HG03378 (cell line): Measurements from ENCODE around the gene MSI2.

ENCODE experiments used
- ATAC-seq: cut with Tn5 transposase; IDR thresholded peaks from one replicate; pipeline ENCODE4 v1.9.1; 2021; ENCODE audit warnings: mild to moderate bottlenecking, moderate library complexity; ENCODE audit not compliant: unreplicated experiment

MSI2 gene

GRCh38 chr17:57601143-57601735 lies 344.9 kb downstream of the MSI2 start:
- no peak for ATAC-seq

DNA sequence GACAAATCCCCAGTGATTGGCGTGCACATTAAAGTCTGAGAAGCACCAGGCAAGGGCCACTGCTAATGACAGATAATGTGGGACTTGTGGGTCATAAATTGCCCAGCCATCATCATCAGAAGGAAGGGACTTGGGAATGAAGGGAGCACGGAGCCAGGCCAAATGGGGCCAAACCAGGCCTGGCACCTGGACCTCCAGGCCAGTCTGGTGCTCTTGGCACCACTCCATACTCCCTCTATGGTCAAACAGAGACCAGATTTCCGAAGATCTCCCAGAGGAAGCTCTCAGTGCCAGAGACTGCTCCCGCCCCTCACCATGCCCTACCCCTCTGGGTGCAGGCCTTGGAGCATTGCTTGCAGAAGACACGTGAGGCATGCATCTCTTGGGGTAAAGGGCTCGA lies 346.6 kb downstream of the MSI2 start:
- no peak for ATAC-seq

DNA sequence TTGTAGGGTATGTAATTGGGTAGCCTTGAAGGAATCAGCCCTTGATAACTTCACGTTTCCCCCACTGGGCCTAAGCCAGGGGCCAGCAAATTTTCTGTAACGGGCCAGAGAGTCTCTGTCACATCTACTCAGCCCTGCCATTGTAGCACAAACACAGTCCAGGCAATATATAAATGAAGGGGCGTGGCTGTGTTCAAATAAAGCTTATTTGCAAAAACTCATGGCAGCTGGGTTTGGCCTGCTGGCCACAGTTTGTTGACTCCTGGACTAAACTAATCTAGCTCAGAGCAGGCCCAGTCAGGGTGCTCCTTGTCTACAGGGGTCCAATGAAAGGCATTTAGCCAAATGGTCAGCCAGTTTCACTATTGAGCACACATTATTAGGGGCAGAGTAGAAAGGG lies 347.2 kb downstream of the MSI2 start:
- ATAC-seq = no peak

GRCh38 chr17:57603978-57604377 lies 347.7 kb downstream of the MSI2 start:
- no peak for ATAC-seq

DNA sequence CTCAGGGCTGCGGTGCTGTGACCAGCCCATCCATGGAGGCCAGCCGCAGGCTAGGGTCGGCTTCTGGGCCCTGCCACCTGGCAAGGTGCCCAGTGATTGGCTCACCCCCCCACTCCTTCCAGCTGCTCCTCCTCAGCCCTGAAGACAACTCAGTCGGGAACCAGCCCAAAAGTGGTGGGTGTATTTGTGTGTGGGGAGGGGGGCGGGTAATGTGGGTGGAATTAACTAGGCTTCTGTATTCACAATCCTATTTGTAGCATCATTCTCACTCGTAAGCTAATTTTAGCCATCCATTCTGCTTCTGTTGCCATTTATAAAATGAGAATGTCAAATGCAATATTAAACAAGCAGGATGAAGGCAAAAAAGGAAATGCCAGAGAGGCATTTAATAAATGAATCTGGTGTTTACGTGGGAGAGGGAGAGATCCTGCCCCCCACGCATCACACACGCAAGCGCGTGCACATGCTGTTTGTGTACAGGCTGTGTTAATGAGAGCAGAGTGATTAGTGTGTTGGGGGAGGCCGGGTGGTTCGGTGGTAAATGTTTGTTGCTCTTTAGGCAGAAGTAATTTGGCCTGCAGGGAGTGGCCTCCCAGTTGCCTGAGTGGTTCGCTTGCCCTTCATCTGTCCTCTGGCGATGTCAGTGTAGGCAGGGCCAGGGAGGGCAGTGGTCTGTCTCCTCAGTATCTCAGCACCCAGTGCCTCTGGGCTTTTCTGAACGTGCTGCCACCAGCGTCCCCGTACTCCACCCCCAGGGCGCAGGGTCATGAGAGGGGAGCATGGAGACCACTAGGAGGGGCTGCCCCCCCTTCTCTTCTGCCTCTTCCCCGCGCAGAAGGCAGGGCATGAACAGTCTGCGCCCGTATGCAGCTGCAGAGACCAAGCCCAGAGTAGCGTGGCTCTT lies 348.7 kb downstream of the MSI2 start:
- no peak for ATAC-seq

DNA sequence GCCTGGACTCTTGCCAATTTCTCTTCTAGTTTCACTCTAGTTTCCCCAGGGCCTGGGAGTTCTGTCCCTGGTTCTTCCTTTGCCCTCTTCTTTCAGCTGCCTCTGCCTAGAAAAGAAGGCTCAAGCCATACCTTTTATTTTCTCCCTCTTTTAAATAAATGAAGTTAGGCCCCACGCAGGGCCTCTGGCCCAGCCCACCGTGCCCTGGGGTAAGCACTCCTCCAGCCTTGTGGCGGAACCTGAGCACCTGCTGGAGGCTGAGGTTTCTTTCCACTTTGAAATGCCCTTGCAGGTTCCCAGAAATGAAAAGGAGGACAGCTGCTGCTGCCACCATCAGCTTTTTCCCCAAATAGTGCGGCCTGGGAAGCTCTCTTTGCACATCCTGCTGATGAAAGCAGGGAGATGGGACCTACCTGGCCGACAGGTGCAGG lies 349.4 kb downstream of the MSI2 start:
- ATAC-seq = no peak

DNA sequence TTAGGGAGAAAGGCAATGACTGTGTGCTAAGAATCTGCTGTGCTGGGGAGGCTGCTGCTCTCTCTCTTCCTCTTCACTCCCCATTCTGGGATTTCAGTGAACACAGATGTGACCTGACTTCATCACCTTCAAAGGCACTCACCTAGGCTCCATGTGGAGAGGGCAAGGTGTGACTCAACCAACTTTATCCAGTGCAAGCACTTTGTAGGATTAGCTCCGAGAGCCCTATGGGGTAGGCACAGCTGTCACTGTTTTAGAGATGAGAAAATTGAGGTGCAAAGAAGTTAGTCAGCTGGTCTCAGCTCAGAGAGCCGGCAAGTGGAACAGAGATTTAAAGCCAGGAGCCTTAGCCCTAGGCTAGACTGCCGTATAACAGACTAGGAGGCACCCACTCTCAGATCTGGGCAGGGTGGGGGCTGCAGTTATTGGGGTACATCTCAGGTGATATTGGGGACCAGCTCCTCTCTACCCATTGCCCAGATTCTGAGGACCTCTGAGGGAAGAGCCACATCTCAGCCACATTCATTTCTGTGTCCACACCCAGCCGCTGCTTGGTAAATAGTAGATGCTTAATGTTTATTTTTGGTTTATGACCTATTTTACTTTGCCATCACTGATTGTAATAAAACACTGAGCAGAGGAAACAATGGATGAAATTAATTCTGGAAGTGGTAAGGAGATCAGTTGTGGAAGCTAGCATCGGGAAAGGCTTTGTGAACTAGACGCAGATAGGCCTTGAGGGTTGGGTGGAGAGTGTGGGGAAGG lies 350.0 kb downstream of the MSI2 start:
- no peak for ATAC-seq

- ATAC-seq = no peak
Measured at GRCh38 chr17:57607553-57608120, 351.3 kb downstream of the MSI2 start.

DNA sequence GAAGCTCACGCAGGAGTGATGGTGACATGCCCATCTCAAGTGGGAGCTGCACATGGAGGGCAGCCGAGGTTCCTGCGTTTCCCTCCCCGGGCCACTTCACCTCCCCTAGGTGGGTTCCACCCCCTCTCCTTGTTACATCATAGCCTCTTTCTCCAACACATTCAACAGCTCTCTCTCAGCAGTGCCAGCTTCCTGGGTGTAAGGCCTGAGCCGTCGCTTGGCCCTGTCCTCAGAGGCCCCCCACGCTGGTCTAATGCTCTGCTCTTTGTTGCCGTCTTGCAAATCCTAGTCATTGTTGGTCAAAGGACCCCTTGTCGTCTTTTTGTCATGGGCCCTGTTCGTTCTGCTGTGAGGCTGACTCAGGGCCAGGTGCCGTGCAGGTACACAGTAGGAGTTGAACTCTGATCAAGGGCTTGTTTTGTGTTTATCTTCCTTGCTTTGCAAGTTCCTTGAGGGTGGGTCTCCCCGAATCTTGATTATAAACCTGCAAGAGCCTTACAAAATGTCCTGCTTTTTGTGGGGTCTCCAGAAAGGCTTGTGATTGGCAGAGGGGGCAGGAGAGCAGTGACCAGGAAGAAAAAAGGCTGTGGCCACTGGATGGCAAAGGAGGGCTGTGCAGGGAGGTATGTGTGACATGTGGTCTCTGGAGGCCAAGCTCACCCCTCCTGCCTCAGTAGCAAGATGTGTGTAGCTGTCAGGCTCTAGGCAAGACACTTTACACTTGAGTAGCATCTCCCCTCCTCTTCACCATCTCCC lies 352.2 kb downstream of the MSI2 start:
- no peak for ATAC-seq

GRCh38 chr17:57609125-57609877 lies 353.0 kb downstream of the MSI2 start:
- ATAC-seq = no peak

DNA sequence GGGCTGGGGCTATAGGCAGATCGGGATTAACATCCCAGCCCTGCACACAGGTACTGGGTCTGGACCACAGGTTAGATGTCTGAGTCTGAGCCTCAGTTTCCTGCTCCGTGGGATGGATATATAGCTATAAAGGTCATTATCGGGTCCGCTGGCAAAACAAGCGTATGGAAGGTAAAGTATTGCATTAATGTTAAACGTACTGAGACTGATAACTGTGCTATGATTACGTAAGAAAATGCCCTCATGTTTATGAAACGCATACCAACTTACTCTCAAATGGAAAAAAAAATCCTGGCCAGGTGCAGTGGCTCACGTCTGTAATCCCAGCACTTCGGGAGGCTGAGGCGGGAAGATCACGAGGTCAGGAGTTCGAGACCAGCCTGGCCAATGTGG lies 353.6 kb downstream of the MSI2 start:
- no peak for ATAC-seq

DNA sequence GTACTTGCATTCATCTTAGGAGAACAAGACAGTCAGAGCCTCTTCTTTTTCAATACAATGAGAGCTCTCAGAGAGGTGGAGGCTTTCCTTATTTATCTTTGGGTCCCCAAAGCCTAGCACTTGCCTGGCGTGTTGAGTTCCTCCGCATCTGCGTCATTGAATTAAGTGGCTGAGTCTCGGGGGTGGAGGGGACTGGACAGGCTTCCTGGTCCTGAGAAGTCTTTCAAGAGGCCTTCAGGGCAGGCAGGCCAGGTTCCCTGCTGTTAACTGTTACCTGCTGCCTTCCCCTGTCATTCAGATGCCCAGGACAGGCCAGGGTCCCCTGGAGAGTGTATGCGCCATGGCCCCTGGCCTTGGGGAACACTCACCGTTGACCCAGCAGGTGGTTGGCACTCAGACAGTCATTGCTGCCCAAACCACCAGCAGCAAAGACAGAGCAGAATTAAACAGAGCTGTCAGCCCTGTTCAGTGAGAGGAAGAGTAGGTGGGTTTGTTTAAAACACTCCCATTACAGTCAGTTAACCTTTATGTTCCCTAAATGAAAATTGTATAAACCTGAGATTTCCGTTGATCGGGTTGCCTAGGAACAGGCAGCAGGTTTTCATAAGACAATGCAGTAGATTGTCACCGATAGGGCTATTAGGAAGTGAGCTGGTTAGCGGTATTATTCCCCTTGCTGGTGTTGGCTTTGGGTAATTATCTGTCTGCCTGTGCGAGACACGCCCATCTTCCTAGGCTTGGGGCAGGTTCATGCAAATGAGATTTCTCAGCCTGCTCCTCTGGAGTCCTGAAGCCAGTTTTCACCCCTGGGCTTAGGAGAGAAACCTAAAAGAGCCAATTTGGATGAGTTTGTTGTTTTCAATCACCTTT lies 356.1 kb downstream of the MSI2 start:
- ATAC-seq = no peak

DNA sequence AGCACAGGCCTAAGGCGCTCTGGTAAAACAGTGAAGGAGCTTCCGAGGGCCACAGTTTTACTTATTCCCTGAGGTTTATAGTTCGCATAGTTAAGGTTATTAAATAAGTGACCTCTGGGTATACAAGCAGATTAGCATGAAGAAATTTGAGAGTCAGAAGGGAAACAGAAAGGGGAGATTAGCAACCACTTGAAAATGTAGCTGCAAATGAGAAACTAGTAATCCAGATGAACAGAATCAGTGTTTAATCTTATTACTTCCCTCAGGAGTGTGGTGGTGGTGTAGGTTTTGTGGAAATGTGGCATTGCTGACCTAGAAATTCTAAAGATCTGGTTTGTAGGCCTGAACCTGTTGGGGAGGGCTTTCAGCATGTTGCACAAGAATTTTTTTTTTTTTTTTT lies 358.4 kb downstream of the MSI2 start:
- no peak for ATAC-seq

DNA sequence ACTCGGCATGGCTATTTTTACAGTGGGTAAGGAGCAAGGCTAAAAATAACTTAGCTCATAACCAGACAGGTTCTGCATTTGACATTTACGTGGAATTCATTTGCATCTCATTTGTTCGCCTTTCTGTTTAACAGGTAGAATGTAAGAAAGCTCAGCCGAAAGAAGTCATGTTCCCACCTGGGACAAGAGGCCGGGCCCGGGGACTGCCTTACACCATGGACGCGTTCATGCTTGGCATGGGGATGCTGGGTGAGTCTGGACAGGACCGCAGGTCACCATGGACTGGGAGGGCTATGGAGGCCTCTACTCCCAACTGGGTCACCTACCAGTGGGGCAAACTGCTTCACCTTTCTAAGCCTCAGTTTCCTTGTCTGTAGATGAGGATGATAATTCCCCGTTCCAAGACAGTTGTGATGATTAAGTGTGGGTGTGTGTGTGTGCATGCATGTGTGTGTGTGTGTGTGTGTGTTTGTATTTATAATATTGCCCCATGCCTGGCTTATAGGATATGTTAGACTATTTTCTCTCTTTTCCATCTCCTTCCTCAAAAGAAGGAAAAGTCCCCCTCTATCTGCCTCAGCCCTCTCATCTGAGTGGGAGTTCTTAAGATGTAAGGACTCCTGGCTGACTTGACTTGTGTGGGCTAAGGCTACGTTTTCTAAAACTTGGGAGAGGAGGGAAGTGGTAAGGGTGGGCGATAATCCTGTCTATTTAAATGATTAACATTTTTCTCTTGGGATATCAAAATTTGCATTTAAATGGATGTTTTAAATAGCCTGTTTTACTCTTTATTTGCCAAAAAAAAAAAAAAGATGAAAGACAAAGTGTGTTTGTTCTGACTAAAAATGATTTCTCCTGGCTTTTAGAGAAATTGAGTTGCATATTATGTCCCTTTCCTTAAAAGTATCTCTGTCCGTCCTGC lies 359.8 kb downstream of the MSI2 start:
- no peak for ATAC-seq

DNA sequence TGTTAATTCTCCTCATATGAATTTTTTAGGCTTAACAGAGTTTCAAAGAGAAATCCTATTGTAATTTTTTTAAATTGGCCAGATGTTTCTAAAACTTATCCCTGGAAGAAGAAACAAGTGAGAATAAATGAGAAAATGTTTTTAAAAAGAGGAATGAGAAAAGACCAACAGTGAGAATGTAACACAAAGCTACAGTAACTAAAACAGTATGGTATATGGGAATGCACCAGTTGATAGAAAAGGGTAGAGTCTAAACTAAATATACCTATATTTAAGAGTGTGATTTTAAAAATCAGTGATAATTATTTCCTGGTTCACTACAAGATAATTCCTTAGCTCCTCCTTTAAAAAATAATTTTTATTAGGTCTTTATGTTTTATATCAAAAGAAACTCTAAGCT lies 360.9 kb downstream of the MSI2 start:
- no peak for ATAC-seq

DNA sequence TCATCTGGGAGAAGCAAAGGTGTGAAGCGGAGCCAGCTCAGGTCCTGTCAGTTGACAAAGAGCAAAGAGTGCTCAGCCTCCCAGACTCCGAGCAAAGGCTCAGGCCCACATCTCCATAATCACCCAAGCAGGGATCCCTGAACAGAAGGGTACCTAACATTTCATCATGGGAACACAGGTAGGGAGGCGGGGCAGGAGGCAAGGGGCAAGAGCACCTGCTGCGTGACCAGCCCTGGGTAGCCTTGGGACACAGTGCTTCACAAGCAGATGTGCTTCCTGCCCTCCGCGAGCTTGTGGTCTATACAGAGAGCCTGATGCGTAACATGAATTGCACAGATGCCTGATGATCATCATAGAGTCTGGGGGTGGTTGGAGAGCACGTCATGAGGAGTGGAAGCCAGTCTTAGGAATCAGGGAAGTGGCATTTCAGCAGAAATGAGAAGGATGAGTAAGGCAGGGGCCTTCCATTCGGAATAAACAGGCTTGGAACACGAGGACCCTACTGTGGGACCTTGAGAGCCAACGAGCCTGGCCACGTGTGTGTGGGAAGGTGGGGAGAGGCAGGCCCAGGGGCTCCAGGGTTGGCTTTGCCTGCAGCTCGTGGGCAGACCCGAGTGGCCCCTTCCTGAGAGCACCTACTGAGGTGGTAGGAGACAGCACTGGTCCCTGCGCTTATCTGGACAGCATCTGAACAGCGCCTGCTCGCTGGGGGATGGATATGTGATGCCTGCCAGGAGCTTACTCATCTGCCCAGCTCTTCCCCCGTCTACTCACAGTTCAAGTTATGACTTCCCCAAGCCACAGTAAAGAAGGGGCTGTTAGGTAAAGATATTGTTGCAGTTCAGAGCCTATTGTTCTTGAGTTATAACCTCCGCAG lies 363.0 kb downstream of the MSI2 start:
- ATAC-seq = no peak

GRCh38 chr17:57620576-57620975 lies 364.3 kb downstream of the MSI2 start:
- ATAC-seq = no peak
